Cardiac ventricle fibroblast (primary cell): Measurements from ENCODE around the gene GRB2. TPM values are rescaled to one million over a fixed set of nuclear protein-coding genes. Genes with fewer than 3 reads are reported as not detected.

Experiments
- total RNA-seq: library from RNA; depleted of rRNA; stranded (reverse); fragments of >200 nt; gene quantifications from 2 replicates; pipeline ENCODE4 v1.2.3, GENCODE V29; 2015

The GRB2 gene
- 51.5 and 100 TPM in 2 replicates for total RNA-seq

DNA sequence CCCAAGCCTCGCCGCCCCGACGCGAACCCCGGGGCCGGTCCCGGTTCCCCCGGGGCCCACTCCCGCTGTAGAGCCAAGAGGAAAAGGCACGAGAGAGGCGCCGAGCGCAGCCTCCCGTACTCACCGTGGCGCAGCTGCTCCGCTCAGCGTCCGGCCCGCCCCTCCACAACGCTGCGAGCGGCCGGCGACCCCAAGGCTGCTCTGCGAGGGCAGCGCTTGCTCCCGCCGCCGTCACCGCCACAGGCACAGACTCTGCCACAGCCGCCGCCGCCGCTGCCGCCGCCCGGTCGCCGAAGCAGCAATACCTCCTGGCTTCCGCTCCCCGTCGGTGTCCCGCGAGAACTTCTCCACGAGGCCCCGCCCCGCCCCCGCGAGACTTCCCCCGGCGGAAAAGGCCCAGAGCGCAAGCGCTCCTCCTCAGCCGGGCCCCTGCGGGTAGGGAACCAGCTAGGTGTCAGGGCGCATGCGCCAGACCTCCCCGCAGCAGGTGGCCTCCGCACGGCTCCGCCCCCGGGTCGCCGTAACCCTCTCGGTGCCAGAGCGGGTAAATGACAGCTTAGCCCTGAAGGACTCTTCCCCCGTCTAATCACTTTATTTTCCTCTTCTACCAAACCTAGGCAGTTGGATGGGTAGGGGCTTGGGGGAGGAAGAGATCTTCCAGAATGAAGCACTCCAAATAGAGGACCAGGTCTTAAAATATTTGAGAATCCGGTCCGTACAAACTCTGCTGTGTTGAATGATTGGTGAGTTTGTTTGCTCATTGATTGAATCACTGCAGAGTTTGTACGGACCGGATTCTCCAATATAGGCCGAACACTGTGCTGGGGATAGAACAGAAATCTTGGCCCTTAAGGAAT, at the start of gene GRB2:
TSS of gene GRB2 (minus strand) at position 314 of the 857 bp plus-strand sequence. CDS start 12,050 bp downstream, outside the sequence.

DNA sequence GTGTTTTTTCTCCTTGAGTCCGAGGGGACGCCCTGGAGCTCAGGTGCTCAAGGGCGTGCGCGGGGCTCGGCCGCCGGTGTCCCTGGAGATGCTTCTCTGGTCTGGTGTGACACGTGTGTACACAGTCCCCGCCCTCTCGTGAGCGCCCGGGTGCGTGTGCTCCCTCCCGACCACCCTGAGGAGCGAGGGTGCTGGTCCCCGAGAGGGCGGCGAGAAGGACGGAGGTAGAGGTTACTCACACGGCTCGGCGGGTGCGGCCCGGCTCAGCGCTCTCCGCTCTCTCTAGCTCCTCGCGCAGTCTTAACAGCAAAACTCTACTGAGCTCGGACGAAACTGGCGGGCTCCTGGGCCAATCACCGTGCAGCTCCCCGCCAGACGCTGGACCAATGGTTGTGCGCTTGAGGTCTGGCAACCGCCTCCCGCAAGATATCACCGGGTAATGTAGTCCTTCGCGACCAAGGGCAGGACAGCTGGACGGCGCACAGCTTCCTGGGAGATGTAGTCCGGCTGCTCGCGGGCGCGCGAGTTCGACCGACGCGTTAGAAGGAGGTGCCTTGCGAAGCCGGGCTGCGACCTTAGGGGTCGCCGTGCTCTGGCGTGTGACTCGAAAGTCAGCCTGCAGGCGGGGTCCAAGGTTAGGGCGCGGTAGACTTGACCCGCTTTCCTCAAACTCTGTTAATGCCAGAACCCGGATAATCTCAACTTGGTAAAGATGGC, 116.2 kb downstream of the GRB2 start, which contains the start of gene SLC25A19:
TSS of gene SLC25A19 (minus strand) at position 319 of the 717 bp plus-strand sequence. CDS start 2,669 bp downstream, outside the sequence.

DNA sequence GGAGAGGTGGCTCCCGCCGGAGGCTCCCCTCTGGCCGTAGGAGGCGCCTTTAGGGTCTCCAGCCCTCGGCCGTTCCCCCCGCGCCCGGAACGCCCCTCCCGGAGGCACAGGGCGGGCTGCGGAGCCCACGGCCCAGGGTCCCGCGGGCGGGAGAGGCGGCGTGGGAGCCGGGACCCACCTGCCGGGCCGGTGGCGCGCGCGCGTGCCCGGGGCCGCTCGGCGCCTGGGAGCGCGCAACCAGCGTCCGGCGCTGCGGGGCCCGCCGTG, 134.6 kb downstream of the GRB2 start, which contains the start of gene MIF4GD:
TSS of gene MIF4GD (minus strand) at position 266 of the 267 bp plus-strand sequence. CDS start 1,036 bp downstream, outside the sequence.

Other genes with a start within 250 kb of the GRB2 start
- 66.5 and 71.5 TPM in 2 replicates for gene SUMO2, start 222.7 kb downstream of the GRB2 start, total RNA-seq
- gene NUP85, start 200.0 kb downstream of the GRB2 start, total RNA-seq: 14.9 and 15.1 TPM in 2 replicates
- 11.9 and 23.0 TPM in 2 replicates for gene GGA3, start 144.1 kb downstream of the GRB2 start, total RNA-seq
- 31.1 and 37.8 TPM in 2 replicates for gene MRPS7, start 143.8 kb downstream of the GRB2 start, total RNA-seq
- gene MIF4GD, start 134.4 kb downstream of the GRB2 start, total RNA-seq: 5.5 and 6.0 TPM in 2 replicates
- 2.7 and 4.5 TPM in 2 replicates for gene SLC25A19, start 116.2 kb downstream of the GRB2 start, total RNA-seq
- 32.3 and 51.9 TPM in 2 replicates for gene TMEM94, start 51.0 kb upstream of the GRB2 start, total RNA-seq
- gene CASKIN2, start 109.9 kb upstream of the GRB2 start, total RNA-seq: 6.9 and 7.1 TPM in 2 replicates
- gene TSEN54, start 110.8 kb upstream of the GRB2 start, total RNA-seq: 17.3 and 19.4 TPM in 2 replicates
- gene LLGL2, start 120.0 kb upstream of the GRB2 start, total RNA-seq: not detected in 2 replicates
- gene MYO15B, start 182.1 kb upstream of the GRB2 start, total RNA-seq: 0.37 and 0.83 TPM in 2 replicates
- gene SMIM5, start 227.8 kb upstream of the GRB2 start, total RNA-seq: not detected in 2 replicates